ENCODE results near the gene PARD3. TPM values are rescaled to one million over a fixed set of nuclear protein-coding genes. Genes with fewer than 3 reads are reported as not detected.
A peak's percentile ranks its signal among the peaks of the same experiment; 100 is the strongest.

PARD3 gene
- total RNA-seq, 1 experiment from 2014 or later = 154 TPM

- Histone ChIP-seq H3K79me2 (ENCODE audit: low read length) (peaks cover 88% of the 10 kb centered on the region), H3F3A (ENCODE audit: low read length, unreplicated experiment) (peaks cover 22% of the 10 kb centered on the region), H3K9me2 (replicated peaks; ENCODE audit: low read length) (no peaks in the 10 kb centered on the region), H3K27ac (ENCODE audit: low read length) (peak overlapping the region; percentile 81), H3K9ac (ENCODE audit: low read length) (peak overlapping the region; percentile 67; the same call in 1 of the 2 replicates), H4K20me1 (ENCODE audit: low read length) (0 out of 2 replicates have a peak, but pooled peaks cover 3% of the 10 kb centered on the region), H3K4me2 (ENCODE audit: low read length) (no peak overlapping the region), H3K9me3 (ENCODE audit: low read length) (no peaks in the 10 kb centered on the region), H3K36me3 (ENCODE audit: low read depth, low read length) (no peaks in the 10 kb centered on the region), H3K4me1 (ENCODE audit: insufficient read depth, low read length) (peaks cover 47% of the 10 kb centered on the region), H3K4me3 (ENCODE audit: low read length) (no peak overlapping the region), H3K27me3 (ENCODE audit: low read length) (no peaks in the 10 kb centered on the region), H2AFZ (ENCODE audit: low read length) (no peak overlapping the region)
- ChIA-PET CTCF (interaction anchor here (0.6 kb wide), 1 partner anchor 106 kb away, joined by 3 read pairs; no protein-coding TSS in a partner anchor), POLR2A (ENCODE audit: unreplicated experiment) (no interaction called here)
- intact Hi-C loops (cut with micrococcal nuclease) = no loop called here
- no TSS peak for BruUV-seq (replicated peaks)
- DNase-seq (no peak), ATAC-seq (no peak)
- TF ChIP-seq EZH2 (IDR thresholded peaks at IDR 0.05; ENCODE audit: low read length, unreplicated experiment) = no peak
- TF ChIP-seq CTCF (conservative IDR thresholded peaks at IDR 0.05; ENCODE audit: low read depth, low read length) = no peak
- no peak for TF ChIP-seq EZH2phosphoT487 (IDR thresholded peaks at IDR 0.05; ENCODE audit: borderline replicate concordance, low read length)
Observed at GRCh38 chr10:34762156-34762555, 52.9 kb downstream of the PARD3 start.

- Histone ChIP-seq H3K36me3 (ENCODE audit: low read depth, low read length) (no peaks in the 10 kb centered on the region), H3K9me2 (replicated peaks; ENCODE audit: low read length) (no peaks in the 10 kb centered on the region), H3K79me2 (ENCODE audit: low read length) (peaks cover 88% of the 10 kb centered on the region), H2AFZ (ENCODE audit: low read length) (no peak overlapping the region), H3K4me2 (ENCODE audit: low read length) (peak overlapping the region; percentile 7), H3K9me3 (ENCODE audit: low read length) (no peaks in the 10 kb centered on the region), H3F3A (ENCODE audit: low read length, unreplicated experiment) (peaks cover 22% of the 10 kb centered on the region), H4K20me1 (ENCODE audit: low read length) (0 out of 2 replicates have a peak, but pooled peaks cover 3% of the 10 kb centered on the region), H3K4me1 (ENCODE audit: insufficient read depth, low read length) (peaks cover 52% of the 10 kb centered on the region), H3K9ac (ENCODE audit: low read length) (peak overlapping the region; percentile 67), H3K27ac (ENCODE audit: low read length) (peak overlapping the region; percentile 81), H3K4me3 (ENCODE audit: low read length) (no peak overlapping the region), H3K27me3 (ENCODE audit: low read length) (no peaks in the 10 kb centered on the region)
- ChIA-PET POLR2A (ENCODE audit: unreplicated experiment) (no interaction called here), CTCF (no interaction called here)
- BruUV-seq (replicated peaks) = no TSS peak
- TF ChIP-seq EZH2 (IDR thresholded peaks at IDR 0.05; ENCODE audit: low read length, unreplicated experiment) (no peak), CTCF (conservative IDR thresholded peaks at IDR 0.05; ENCODE audit: low read depth, low read length) (no peak), EZH2phosphoT487 (IDR thresholded peaks at IDR 0.05; ENCODE audit: borderline replicate concordance, low read length) (no peak)
- ATAC-seq (peak; percentile 2; the same call in 1 of the 2 replicates), DNase-seq (peak; percentile 78)
- intact Hi-C loops (cut with micrococcal nuclease) = no loop called here
Observed at GRCh38 chr10:34761453-34761852, 53.6 kb downstream of the PARD3 start.

DNA sequence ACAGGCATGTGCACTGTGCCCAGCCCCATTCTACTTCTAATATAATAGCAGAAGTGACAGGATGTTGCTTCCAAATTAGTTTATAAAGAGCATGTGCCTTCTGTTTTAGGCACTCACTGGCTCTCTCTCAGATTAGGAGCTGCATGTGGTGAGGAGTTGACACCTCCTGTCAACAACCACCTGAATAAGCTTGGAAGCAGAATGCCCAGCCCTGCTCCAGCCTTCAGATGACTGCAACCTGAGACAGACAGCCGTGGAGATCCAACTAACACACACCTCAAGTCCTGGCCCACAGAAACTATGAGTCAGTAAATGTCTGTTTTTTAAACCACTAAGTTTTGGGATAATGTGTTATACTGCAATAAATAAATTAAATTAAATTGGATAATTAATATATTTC lies 54.5 kb downstream of the PARD3 start:
- Histone ChIP-seq H3K9ac (ENCODE audit: low read length) (peak overlapping the region; percentile 67), H3K4me1 (ENCODE audit: insufficient read depth, low read length) (peaks cover 52% of the 10 kb centered on the region)
- CTCF ChIA-PET = interaction anchor here (0.7 kb wide), 1 partner anchor 213 kb away, joined by 4 read pairs; no protein-coding TSS in a partner anchor

More for the DNA sequence above, 54.5 kb downstream of the PARD3 start:
- no peaks in the 10 kb centered on the region for H3K9me2 ChIP-seq (replicated peaks; ENCODE audit: low read length)
- no peak overlapping the region for H3K4me3 ChIP-seq (ENCODE audit: low read length)
- POLR2A ChIA-PET (ENCODE audit: unreplicated experiment) = interaction anchor here (0.6 kb wide), 1 partner anchor 1492 kb away, joined by 3 read pairs; no protein-coding TSS in a partner anchor
- H2AFZ ChIP-seq (ENCODE audit: low read length) = no peak overlapping the region
- no TSS peak for BruUV-seq (replicated peaks)
- H3K36me3 ChIP-seq (ENCODE audit: low read depth, low read length) = no peaks in the 10 kb centered on the region
- no peaks in the 10 kb centered on the region for H3K9me3 ChIP-seq (ENCODE audit: low read length)
- H4K20me1 ChIP-seq (ENCODE audit: low read length) = 0 out of 2 replicates have a peak, but pooled peaks cover 3% of the 10 kb centered on the region
- peak overlapping the region; percentile 8 for H3K4me2 ChIP-seq (ENCODE audit: low read length)
- peak; percentile 98 for DNase-seq
- H3F3A ChIP-seq (ENCODE audit: low read length, unreplicated experiment) = peaks cover 22% of the 10 kb centered on the region
- no peaks in the 10 kb centered on the region for H3K27me3 ChIP-seq (ENCODE audit: low read length)
- intact Hi-C loops (cut with micrococcal nuclease) = no loop called here
- TF ChIP-seq CTCF (conservative IDR thresholded peaks at IDR 0.05; ENCODE audit: low read depth, low read length) (no peak), EZH2phosphoT487 (IDR thresholded peaks at IDR 0.05; ENCODE audit: borderline replicate concordance, low read length) (no peak), EZH2 (IDR thresholded peaks at IDR 0.05; ENCODE audit: low read length, unreplicated experiment) (no peak)
- peak overlapping the region; percentile 81 for H3K27ac ChIP-seq (ENCODE audit: low read length)
- ATAC-seq = peak; percentile 74
- H3K79me2 ChIP-seq (ENCODE audit: low read length) = peaks cover 85% of the 10 kb centered on the region
